Naive thymus-derived CD8-positive, alpha-beta T cell (primary cell): ENCODE measurements around the gene HSCB. TPM values are rescaled to one million over a fixed set of nuclear protein-coding genes. Genes with fewer than 3 reads are reported as not detected.
"Not testable (repeated sequence)": the region's sequence is repeated elsewhere in the genome, so short reads cannot be mapped to it uniquely, and the experiment has no call there.

Experiments
- ATAC-seq, 2 donors: fragments of 150-1000 bp; cut with Tn5 transposase in 1 of 2; sonication (Bioruptor Pico), chemical (Tn5 transposase) in 1 of 2; 1 replicate in 1 of 2; 2 replicates in 1 of 2; pipeline ENCODE4 v1.10.0; 2021; ENCODE audit warnings: mild to moderate bottlenecking in 2 of 2, moderate library complexity in 2 of 2
- POLR2A ChIA-PET: fragments of 350-600 bp; sonication (Branson Sonifier 250); formaldehyde crosslinking; loops from one replicate; lab custom pipeline; 2021; ENCODE audit warnings: antibody characterized with exemption; lab: Charles Lee
- DNase-seq, 10 donors: peaks; one replicate each; pipeline versions ENCODE4 v3.0.0 to v3.0.0-alpha.2; 2020 to 2022
- H3K27ac Mint-ChIP-seq, 10 donors: one replicate each; pipeline ENCODE4 v1.8.0; 2020 to 2022; ENCODE audit warnings: mild to moderate bottlenecking in 10 of 10, mixed read lengths in 10 of 10, moderate library complexity in 4 of 10, inconsistent platforms in 1 of 10
- H3K27me3 Mint-ChIP-seq, 5 donors: one replicate each; pipeline ENCODE4 v1.8.0; 2021 to 2022; ENCODE audit warnings: mixed read lengths in 5 of 5
- H3K36me3 Mint-ChIP-seq, 3 donors: one replicate each; pipeline ENCODE4 v1.8.0; 2020 to 2022; ENCODE audit warnings: mixed read lengths in 3 of 3, mild to moderate bottlenecking in 2 of 3, inconsistent platforms in 1 of 3
- H3K4me1 Mint-ChIP-seq, 4 donors: one replicate each; pipeline ENCODE4 v1.8.0; 2021 to 2022; ENCODE audit warnings: mixed read lengths in 4 of 4
- H3K4me3 Mint-ChIP-seq, 10 donors: one replicate each; pipeline ENCODE4 v1.8.0; 2020 to 2022; ENCODE audit warnings: mild to moderate bottlenecking in 10 of 10, mixed read lengths in 10 of 10, moderate library complexity in 6 of 10, inconsistent platforms in 1 of 10
- H3K9me3 Mint-ChIP-seq, 9 donors: one replicate each; pipeline ENCODE4 v1.8.0; 2020 to 2022; ENCODE audit warnings: mixed read lengths in 9 of 9, mild to moderate bottlenecking in 3 of 9, inconsistent platforms in 1 of 9, moderate library complexity in 1 of 9
- polyA plus RNA-seq, 3 donors: library from polyadenylated mRNA; unstranded; fragments of 300-500 nt; fragmentation: Illumina TruSeq; gene quantifications; one replicate each; pipeline ENCODE4 v1.2.3, GENCODE V29; 2021
- total RNA-seq, 8 experiments: library from RNA in 2 of 8; stranded (reverse) in 2 of 8; gene quantifications; one replicate each; pipeline ENCODE4 v1.2.3 and lab custom pipeline; 2021 to 2026

The HSCB gene
- total and polyA plus RNA-seq, 5 experiments from 2014 or later, result 9.1 to 12.1 (median 11.5) TPM

DNA sequence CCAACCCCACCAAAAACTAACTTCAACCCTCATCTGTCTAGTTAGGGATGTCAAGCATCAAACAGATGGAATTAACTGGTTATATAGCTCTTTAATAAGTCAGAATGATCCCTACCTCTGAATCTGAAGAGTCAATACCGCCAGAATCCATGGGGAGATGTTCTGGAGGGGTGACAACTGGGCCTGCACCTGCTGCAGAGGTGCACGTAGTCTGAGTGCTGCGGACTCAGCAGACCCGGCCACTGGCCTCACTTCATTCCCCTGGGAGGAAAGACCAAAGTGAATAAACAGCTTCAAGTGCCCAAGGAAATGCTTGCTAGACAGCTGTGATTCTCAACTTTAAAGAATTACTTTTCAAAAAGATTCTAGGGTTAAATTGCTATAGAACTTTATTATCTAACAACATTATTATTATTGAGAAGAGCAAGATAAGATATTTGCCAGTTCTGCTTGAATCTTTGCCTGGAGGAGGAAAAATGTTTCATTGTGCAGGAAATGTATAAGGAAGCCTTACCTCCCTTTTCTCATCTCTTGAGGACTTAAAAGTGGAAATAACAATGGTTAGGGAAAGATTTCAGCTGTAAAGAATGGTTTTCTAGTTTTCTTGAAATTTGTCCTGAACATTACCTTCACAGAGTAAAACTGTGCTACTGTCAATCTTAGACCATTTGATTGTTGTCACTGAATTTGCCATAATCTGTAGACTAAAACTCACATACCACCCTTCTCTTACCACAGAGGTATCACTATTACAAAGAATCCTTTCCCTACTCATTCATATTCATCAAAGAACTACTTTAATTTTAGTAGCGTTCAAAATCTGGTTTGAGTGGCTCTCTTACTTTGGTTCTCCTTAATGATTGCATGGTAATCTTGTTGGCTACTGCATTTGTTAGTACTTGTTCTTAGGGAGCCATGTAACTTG lies 54.4 kb downstream of the HSCB start:
- Mint-ChIP-seq H3K4me3 (peak overlapping the region in 7 of 10 donors; percentile 6 to 66 (median 33)), H3K27me3 (no peaks in the 10 kb centered on the region), H3K4me1 (peaks cover 29 to 83% (median 67%) of the 10 kb centered on the region in 4 donors), H3K36me3 (peaks cover 0 to 69% (median 23%) of the 10 kb centered on the region in 3 donors), H3K27ac (peak overlapping the region; percentile 23 to 87 (median 62)), H3K9me3 (no peaks in the 10 kb centered on the region)
- no peak for DNase-seq
- ATAC-seq, result no peak
- POLR2A ChIA-PET, result interaction anchor here (0.6 to 1.2 kb wide), 2 partner anchors 15 to 63 kb away, joined by 5 to 6 read pairs; no protein-coding TSS in a partner anchor

DNA sequence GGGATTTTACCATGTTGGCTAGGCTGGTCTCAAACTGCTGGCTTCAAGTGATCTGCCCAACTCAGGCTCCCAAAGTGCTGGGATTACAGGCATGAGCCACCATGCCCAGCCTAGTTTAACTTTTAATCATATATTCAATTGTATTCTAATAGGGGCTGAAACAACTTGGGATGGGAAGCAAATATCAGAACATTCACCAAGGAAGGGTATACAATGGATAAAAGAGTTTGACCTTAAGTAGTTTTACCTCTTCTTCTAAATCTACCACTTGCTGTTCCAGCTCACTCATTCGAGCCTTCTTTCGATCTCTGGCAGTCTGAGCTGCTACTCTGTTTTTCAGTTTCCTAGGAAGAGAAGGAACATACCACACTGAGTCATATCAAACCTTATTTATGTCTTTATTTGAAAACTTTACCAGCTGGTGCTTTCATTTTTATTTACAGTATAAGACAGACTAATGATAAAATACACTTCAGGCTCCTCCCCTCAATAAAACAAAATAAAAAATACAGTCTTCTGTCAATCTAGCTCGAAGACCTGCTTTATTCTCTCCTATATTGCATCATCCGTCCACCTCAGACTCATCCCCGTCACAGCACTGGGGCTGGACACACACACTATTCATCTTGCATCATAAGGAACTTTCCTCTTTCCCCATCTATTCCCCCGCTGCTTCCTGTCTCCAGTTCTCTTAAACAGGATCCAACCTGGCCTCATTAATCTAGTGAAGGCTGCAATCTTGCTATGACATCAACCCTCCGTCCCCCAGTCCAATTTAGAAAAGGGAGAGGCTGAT lies 57.2 kb downstream of the HSCB start:
- DNase-seq, result no peak
- POLR2A ChIA-PET, result interaction anchor here (0.6 to 5.9 kb wide), 12 partner anchors 9 to 917 kb away, joined by 3 to 117 read pairs (median 6); partner anchors contain the start of gene CCDC117
- no peaks in the 10 kb centered on the region for H3K9me3 Mint-ChIP-seq
- peaks cover 0 to 58% (median 22%) of the 10 kb centered on the region in 3 donors for H3K36me3 Mint-ChIP-seq
- ATAC-seq, result no peak
- no peaks in the 10 kb centered on the region for H3K27me3 Mint-ChIP-seq
- H3K4me1 Mint-ChIP-seq, result peaks cover 31 to 80% (median 62%) of the 10 kb centered on the region in 4 donors
- H3K4me3 Mint-ChIP-seq, result peak overlapping the region; percentile 88 to 99 (median 94)
- H3K27ac Mint-ChIP-seq, result peak overlapping the region; percentile 96 to 100 (median 98)

DNA sequence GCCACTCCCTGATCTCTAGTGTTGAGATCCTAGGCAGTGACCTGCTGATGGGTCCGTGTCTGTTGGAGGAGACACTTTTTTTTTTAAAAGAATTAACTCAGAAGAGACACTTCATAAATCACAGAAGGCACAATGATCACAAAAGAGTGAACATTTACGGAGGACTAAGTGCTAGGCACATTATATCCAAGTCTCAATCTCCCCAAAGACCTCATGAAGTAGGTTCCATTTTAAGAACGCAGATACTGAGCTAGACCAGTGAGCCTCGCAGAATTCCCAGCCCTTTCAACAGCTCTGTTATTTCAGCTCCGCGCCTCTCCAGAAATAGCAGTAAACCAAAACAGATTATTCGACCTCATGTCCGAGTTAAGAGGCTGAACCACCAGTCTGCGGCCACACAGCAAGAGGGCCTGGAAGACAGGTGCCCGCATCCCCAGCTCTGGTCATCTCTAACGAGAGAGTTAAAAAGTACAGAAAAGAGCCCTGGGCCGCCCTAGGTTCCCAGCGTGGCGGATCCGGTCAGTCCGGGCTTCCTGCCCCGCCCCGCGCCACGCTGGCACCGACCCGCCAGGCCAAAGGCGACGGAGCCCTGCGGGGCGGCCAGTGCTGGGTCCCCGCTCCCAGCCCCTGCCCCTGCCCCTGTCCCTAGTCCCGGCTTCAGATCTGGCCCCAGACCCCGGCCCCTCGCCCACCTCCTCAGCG lies 57.9 kb downstream of the HSCB start:
- Mint-ChIP-seq H3K36me3 (peaks cover 0 to 57% (median 21%) of the 10 kb centered on the region in 3 donors), H3K9me3 (no peaks in the 10 kb centered on the region), H3K4me1 (peaks cover 28 to 74% (median 60%) of the 10 kb centered on the region in 4 donors), H3K27ac (peak overlapping the region; percentile 96 to 100 (median 98)), H3K27me3 (no peaks in the 10 kb centered on the region), H3K4me3 (peak overlapping the region; percentile 88 to 99 (median 94))
- ATAC-seq (peak; percentile 28 to 38), DNase-seq (peak in 4 of 10 donors; percentile 26 to 32 (median 31))
- POLR2A ChIA-PET, result interaction anchor here (0.8 to 5.9 kb wide), 13 partner anchors 8 to 471 kb away, joined by 3 to 117 read pairs (median 7); partner anchors contain the start of genes CCDC117, CHEK2 and HSCB

DNA sequence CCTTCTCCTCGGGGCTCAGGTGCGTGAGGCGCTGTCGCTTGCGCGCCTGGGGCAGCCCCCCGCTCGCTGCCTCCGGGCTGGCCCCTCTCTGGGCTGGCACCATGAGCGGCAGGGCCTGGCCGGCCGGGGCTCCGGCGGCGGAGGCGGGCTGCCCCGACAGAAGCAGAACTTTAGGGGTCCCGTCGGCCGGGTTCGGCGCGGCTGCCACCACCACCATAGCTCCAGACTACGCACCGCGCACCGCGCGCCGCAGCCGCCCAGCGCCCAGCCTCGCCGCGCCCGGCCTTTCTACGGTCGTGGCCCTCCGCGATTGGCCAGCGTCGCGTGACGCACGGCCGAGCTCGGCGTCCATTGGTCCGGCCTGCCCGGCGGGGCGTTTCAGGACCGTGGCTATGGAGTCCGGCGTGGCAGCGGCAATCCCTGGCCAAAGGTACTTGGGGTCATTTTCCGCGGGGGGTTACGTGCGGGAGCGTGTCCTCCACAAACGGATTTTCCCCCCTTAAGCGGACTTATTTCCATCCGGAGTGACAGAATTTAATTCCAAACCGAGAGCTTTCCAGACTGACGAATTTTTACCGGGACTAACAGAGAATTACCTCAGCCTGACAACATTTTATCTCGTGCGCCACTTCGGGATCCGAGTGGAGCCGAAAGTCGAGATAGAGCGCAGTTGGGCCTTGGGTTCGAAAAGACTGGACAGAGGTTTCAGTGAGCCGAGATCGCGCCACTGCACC lies 58.6 kb downstream of the HSCB start, which contains the start of gene XBP1:
XBP1 (minus strand) TSS at position 262 of the 734 bp plus-strand sequence.
- ATAC-seq (peak; percentile 94 to 97), DNase-seq (peak; percentile 78 to 92 (median 86))
- Mint-ChIP-seq H3K36me3 (peaks cover 0 to 52% (median 15%) of the 10 kb centered on the region in 3 donors), H3K27ac (peak within 1 kb of the TSS; percentile 98 to 100 (median 99)), H3K4me1 (peaks cover 22 to 69% (median 54%) of the 10 kb centered on the region in 4 donors), H3K27me3 (no peaks in the 10 kb centered on the region), H3K9me3 (no peaks in the 10 kb centered on the region), H3K4me3 (peak within 1 kb of the TSS; percentile 88 to 99 (median 94))
- POLR2A ChIA-PET, result interaction anchor here (0.8 to 5.9 kb wide), 15 partner anchors 9 to 881 kb away, joined by 3 to 117 read pairs (median 6); partner anchors contain the start of genes CCDC117, CHEK2, HSCB and PITPNB

- Mint-ChIP-seq H3K4me3 (peak overlapping the region; percentile 81 to 99 (median 88)), H3K27me3 (no peaks in the 10 kb centered on the region), H3K27ac (peak overlapping the region; percentile 89 to 98 (median 94)), H3K9me3 (no peaks in the 10 kb centered on the region), H3K4me1 (peaks cover 16 to 60% (median 43%) of the 10 kb centered on the region in 4 donors), H3K36me3 (peaks cover 0 to 37% (median 8%) of the 10 kb centered on the region in 3 donors)
- DNase-seq (no peak), ATAC-seq (no peak)
- POLR2A ChIA-PET, result interaction anchor here (0.9 to 5.9 kb wide), 4 partner anchors 8 to 27 kb away, joined by 3 to 117 read pairs (median 17); no protein-coding TSS in a partner anchor
Observed at GRCh38 chr22:28801845-28802594, 60.2 kb downstream of the HSCB start.

- ATAC-seq, result peak in 1 of 2 donors; percentile 22
- POLR2A ChIA-PET, result interaction anchor here (0.9 to 5.9 kb wide), 7 partner anchors 9 to 60 kb away, joined by 3 to 117 read pairs (median 3); no protein-coding TSS in a partner anchor
- H3K27me3 Mint-ChIP-seq, result no peaks in the 10 kb centered on the region
- peaks cover 0 to 33% (median 8%) of the 10 kb centered on the region in 3 donors for H3K36me3 Mint-ChIP-seq
- H3K27ac Mint-ChIP-seq, result peak overlapping the region; percentile 89 to 98 (median 94)
- no peaks in the 10 kb centered on the region for H3K9me3 Mint-ChIP-seq
- peaks cover 16 to 57% (median 40%) of the 10 kb centered on the region in 4 donors for H3K4me1 Mint-ChIP-seq
- H3K4me3 Mint-ChIP-seq, result peak overlapping the region; percentile 81 to 99 (median 88)
- peak in 3 of 10 donors; percentile 30 to 49 (median 48) for DNase-seq
Observed at GRCh38 chr22:28802595-28803123, 60.8 kb downstream of the HSCB start.

GRCh38 chr22:28805426-28805825 lies 63.6 kb downstream of the HSCB start:
- ATAC-seq, H3K9me3 Mint-ChIP-seq, POLR2A ChIA-PET, H3K4me3 Mint-ChIP-seq, H3K27me3 Mint-ChIP-seq, DNase-seq: not testable (repeated sequence)
- Mint-ChIP-seq H3K4me1 (peaks cover 14 to 65% (median 43%) of the 10 kb centered on the region in 4 donors), H3K27ac (peak overlapping the region in 6 of 10 donors; percentile 18 to 75 (median 48)), H3K36me3 (peaks cover 0 to 29% (median 11%) of the 10 kb centered on the region in 3 donors)

Other genes starting within 250 kb of the HSCB start
- 1 to 10 TPM; 2.6 to 6.4 TPM for gene TTC28, start 62.2 kb upstream of the HSCB start, total RNA-seq
- gene TTC28, start 62.2 kb upstream of the HSCB start, polyA plus RNA-seq, result 1 to 10 TPM in 1 of 3 donors, under 1 TPM in 2; 0.44 to 1.3 (median 0.81) TPM
- 1 to 10 TPM; 6.9 to 7.7 TPM for gene CHEK2, start 219 bp upstream of the HSCB start, total RNA-seq
- gene CHEK2, start 219 bp upstream of the HSCB start, polyA plus RNA-seq, result 10 to 100 TPM in 1 of 3 donors, 1 to 10 TPM in 2; 6.7 to 10.1 (median 7.9) TPM
- 10 to 100 TPM; 16.6 to 17.6 TPM for gene CCDC117, start 30.7 kb downstream of the HSCB start, total RNA-seq
- gene CCDC117, start 30.7 kb downstream of the HSCB start, polyA plus RNA-seq, result 10 to 100 TPM in 1 of 3 donors, 1 to 10 TPM in 2; 7.2 to 11.1 (median 7.7) TPM
- gene XBP1, start 58.5 kb downstream of the HSCB start, total RNA-seq, result 10 to 100 TPM; 55.1 to 56.0 TPM
- gene XBP1, start 58.5 kb downstream of the HSCB start, polyA plus RNA-seq, result 100 to 1,000 TPM; 150 to 238 (median 176) TPM
- under 1 TPM; 0.60 to 0.69 TPM for gene ZNRF3, start 141.5 kb downstream of the HSCB start, total RNA-seq
- under 1 TPM in 2 of 3 donors, not detected in 1; 0.08 TPM for gene ZNRF3, start 141.5 kb downstream of the HSCB start, polyA plus RNA-seq